ENCODE results near the gene HTR3E.
"Not testable (repeated sequence)": the region's sequence is repeated elsewhere in the genome, so short reads cannot be mapped to it uniquely, and the experiment has no call there.

The HTR3E gene

DNA sequence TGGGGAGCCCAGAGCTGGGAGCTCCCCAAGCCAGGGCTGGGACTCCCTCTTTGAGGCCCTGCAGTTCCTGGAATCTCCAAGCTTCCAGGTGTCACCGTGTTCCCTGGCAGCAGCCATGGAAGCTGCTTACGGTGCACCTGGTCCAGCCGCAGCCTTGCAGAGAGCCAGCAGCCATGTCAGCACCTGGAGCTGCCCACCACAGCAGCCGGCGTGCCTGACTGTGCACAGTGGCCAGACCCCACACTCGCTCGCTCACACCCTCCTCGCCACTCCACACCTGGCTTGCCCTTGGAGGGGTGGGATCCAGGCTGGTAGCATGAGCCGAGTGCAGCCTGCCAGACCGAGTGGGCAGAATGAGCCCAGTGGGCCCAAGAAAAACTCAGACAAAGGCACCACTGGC lies 14.8 kb upstream of the HTR3E start:
- Mint-ChIP-seq H3K27me3 (no peaks in the 10 kb centered on the region), H3K4me3 (no peak overlapping the region), H3K27ac (no peak overlapping the region), H3K4me1 (peaks cover 6% of the 10 kb centered on the region), H3K36me3 (peaks cover 3% of the 10 kb centered on the region), H3K9me3 (no peaks in the 10 kb centered on the region)

- Mint-ChIP-seq H3K9me3 (no peaks in the 10 kb centered on the region), H3K4me1 (peaks cover 6% of the 10 kb centered on the region), H3K27ac (no peak overlapping the region), H3K36me3 (peaks cover 3% of the 10 kb centered on the region), H3K27me3 (no peaks in the 10 kb centered on the region), H3K4me3 (no peak overlapping the region)
Measured at GRCh38 chr3:184082465-184082864, 14.4 kb upstream of the HTR3E start.

DNA sequence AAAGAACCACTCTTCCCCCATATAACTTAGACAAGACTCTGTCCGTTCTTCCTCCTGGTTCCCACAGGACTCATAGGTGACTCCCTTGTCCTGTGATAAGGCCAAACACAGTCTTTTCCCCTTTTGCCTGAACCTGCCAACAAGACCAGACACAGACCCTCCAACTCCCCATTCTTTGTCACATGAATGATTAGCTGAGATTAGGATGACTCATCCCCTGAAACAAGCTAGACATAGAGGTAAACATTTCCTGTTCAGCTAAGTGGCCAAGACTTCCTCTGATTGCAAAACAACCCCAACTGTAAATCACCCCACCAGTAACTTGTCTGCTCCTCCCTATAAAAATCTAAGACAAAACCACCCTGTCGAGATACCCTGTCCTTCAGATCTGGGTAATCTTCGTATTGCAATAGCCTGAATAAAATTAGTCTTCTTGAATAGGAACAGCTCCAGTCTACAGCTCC lies 11.4 kb upstream of the HTR3E start:
- Mint-ChIP-seq H3K4me3 (no peak overlapping the region), H3K27ac (no peak overlapping the region), H3K9me3 (no peaks in the 10 kb centered on the region), H3K36me3 (peaks cover 3% of the 10 kb centered on the region), H3K4me1 (peaks cover 6% of the 10 kb centered on the region), H3K27me3 (no peaks in the 10 kb centered on the region)

DNA sequence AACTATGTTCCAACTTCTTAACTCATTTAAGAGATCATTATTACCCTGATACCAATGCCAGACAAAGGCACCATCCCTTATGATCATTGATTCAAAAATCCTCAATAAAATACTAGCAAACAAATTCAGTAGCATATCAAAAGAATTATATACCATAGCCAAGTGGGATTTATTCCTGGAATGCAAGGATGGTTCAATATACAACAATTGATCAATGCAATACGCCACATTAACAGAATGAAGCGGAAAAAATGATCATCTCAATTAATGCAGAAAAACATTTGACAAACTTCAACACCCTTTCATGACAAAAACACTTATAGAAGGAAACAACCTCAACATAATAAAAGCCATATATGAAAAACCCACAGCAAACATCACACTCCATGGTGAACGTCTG lies 4.7 kb upstream of the HTR3E start:
- H3K4me3 Mint-ChIP-seq: no peak overlapping the region
- peaks cover 7% of the 10 kb centered on the region for H3K36me3 Mint-ChIP-seq
- peaks cover 7% of the 10 kb centered on the region for H3K27me3 Mint-ChIP-seq
- H3K9me3 Mint-ChIP-seq: peaks cover 10% of the 10 kb centered on the region
- H3K4me1 Mint-ChIP-seq: no peaks in the 10 kb centered on the region
- no peak overlapping the region for H3K27ac Mint-ChIP-seq

DNA sequence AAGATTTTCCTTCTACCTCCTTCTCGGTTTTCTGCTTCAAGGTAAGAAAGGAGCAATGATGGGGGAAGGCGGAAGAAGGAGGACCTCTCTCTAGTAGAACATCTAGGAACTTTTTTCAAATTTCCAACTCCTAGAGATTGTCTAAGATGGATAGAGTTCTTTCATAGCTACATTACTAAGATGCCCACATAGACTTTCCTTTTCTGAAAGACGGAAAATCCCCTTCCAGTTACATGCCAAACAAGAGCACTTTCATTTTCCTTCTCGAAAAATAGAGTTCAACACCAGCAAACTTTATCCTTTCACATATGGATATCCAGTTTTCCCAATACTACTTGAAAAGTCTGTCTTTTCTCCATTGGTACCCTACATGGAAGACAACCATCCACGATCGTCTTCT lies 692 bp downstream of the HTR3E start:
- Mint-ChIP-seq H3K27me3 (peaks cover 3% of the 10 kb centered on the region), H3K9me3 (peaks cover 4% of the 10 kb centered on the region), H3K4me3 (no peak overlapping the region), H3K36me3 (peaks cover 3% of the 10 kb centered on the region), H3K4me1 (no peaks in the 10 kb centered on the region), H3K27ac (no peak overlapping the region)

- Mint-ChIP-seq H3K36me3 (no peaks in the 10 kb centered on the region), H3K27ac (no peak overlapping the region), H3K4me3 (no peak overlapping the region), H3K27me3 (no peaks in the 10 kb centered on the region), H3K4me1 (no peaks in the 10 kb centered on the region), H3K9me3 (no peaks in the 10 kb centered on the region)
Measured at GRCh38 chr3:184099806-184100686, 3.2 kb downstream of the HTR3E start.

- H3K27me3 Mint-ChIP-seq: no peaks in the 10 kb centered on the region
- H3K36me3 Mint-ChIP-seq: no peaks in the 10 kb centered on the region
- H3K27ac Mint-ChIP-seq: no peak overlapping the region
- H3K4me3 Mint-ChIP-seq: no peak overlapping the region
- H3K9me3 Mint-ChIP-seq: no peaks in the 10 kb centered on the region
- H3K4me1 Mint-ChIP-seq: no peaks in the 10 kb centered on the region
Measured at GRCh38 chr3:184110316-184110725, 13.5 kb downstream of the HTR3E start.

- Mint-ChIP-seq H3K9me3 (no peaks in the 10 kb centered on the region), H3K36me3 (peaks cover 3% of the 10 kb centered on the region), H3K4me1 (no peaks in the 10 kb centered on the region), H3K27ac (no peak overlapping the region), H3K4me3 (no peak overlapping the region), H3K27me3 (no peaks in the 10 kb centered on the region)
Measured at GRCh38 chr3:184116017-184116416, 19.2 kb downstream of the HTR3E start.

DNA sequence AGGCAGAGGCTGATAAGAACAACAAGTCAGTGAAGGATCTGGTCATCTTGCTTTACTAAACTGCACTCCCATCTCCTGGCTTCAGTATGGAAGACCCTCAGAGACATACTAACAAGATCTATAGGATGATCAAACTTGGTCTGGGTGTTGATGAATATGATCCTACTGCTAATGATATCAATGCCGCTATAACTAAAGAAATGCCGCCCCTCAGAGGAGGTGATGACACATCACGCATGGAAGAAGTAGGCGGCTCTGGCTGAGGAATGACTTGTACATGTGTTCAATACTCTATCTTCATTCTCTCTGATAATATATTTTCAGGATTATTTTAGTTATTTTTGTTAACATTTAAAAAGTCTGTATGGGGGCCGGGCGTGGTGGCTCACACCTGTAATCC lies 20.8 kb downstream of the HTR3E start:
- H3K27me3 Mint-ChIP-seq: no peaks in the 10 kb centered on the region
- no peak overlapping the region for H3K4me3 Mint-ChIP-seq
- no peaks in the 10 kb centered on the region for H3K9me3 Mint-ChIP-seq
- H3K4me1 Mint-ChIP-seq: no peaks in the 10 kb centered on the region
- peaks cover 3% of the 10 kb centered on the region for H3K36me3 Mint-ChIP-seq
- no peak overlapping the region for H3K27ac Mint-ChIP-seq

- H3K4me1 Mint-ChIP-seq, H3K9me3 Mint-ChIP-seq, H3K27me3 Mint-ChIP-seq, H3K4me3 Mint-ChIP-seq, H3K27ac Mint-ChIP-seq, H3K36me3 Mint-ChIP-seq: not testable (repeated sequence)
Measured at GRCh38 chr3:184121031-184121430, 24.2 kb downstream of the HTR3E start.

GRCh38 chr3:184126006-184126405 lies 29.1 kb downstream of the HTR3E start:
- Mint-ChIP-seq H3K9me3 (no peaks in the 10 kb centered on the region), H3K27ac (no peak overlapping the region), H3K36me3 (no peaks in the 10 kb centered on the region), H3K4me1 (no peaks in the 10 kb centered on the region), H3K4me3 (no peak overlapping the region), H3K27me3 (peaks cover 2% of the 10 kb centered on the region)

GRCh38 chr3:184129012-184129411 lies 32.1 kb downstream of the HTR3E start:
- Mint-ChIP-seq H3K4me1 (peaks cover 8% of the 10 kb centered on the region), H3K27me3 (peaks cover 2% of the 10 kb centered on the region), H3K9me3 (no peaks in the 10 kb centered on the region), H3K27ac (no peak overlapping the region), H3K36me3 (no peaks in the 10 kb centered on the region), H3K4me3 (no peak overlapping the region)

- H3K9me3 Mint-ChIP-seq: no peaks in the 10 kb centered on the region
- no peak overlapping the region for H3K4me3 Mint-ChIP-seq
- H3K36me3 Mint-ChIP-seq: peaks cover 6% of the 10 kb centered on the region
- H3K4me1 Mint-ChIP-seq: peaks cover 30% of the 10 kb centered on the region
- peaks cover 2% of the 10 kb centered on the region for H3K27me3 Mint-ChIP-seq
- no peak overlapping the region for H3K27ac Mint-ChIP-seq
Measured at GRCh38 chr3:184132945-184133344, 36.1 kb downstream of the HTR3E start.

DNA sequence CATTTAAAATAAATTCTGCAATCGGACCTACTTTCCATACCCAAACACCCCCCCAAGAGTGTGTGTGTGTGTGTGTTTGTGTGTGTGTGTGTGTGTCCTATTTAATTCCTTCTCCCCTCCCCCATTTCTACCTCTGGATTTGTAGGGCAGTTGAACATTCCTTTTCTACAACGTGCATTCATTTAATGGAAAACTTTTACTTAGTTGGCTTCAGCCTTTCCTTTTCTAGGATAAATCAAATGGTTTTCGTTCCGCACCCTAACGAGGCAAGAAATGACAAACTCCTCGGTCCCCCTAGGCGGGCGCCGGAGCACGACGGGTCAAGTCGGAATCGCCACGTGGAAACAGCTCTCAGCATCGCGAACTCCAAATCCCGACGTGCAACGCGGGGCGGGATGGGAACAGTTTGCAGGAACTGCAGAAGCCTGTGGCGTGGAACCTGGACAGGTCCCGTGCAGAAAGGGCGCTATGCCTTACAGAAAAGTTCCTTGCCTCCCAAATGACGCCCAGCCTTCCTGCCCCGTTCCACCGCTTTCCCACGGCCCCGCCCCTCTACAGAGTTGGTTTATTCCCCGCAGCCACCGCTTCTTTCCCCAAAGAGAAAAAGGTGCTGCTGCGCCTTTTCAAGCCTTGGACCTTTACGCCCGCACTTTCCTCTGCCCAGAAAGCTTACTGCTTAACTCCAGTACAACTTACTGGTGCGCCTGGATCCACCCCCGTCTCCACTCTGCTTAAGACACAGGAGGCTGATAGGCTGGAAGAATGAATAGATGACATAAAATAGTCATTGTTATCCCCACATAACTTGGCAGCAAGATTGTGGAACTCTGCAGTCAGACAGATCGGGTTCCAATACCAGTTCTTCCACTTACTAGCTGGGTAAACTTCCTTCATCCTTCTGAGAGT lies 37.2 kb downstream of the HTR3E start:
- Mint-ChIP-seq H3K9me3 (no peaks in the 10 kb centered on the region), H3K4me3 (peak overlapping the region; percentile 94), H3K4me1 (peaks cover 31% of the 10 kb centered on the region), H3K27ac (peak overlapping the region; percentile 98), H3K27me3 (no peaks in the 10 kb centered on the region), H3K36me3 (peaks cover 7% of the 10 kb centered on the region)

DNA sequence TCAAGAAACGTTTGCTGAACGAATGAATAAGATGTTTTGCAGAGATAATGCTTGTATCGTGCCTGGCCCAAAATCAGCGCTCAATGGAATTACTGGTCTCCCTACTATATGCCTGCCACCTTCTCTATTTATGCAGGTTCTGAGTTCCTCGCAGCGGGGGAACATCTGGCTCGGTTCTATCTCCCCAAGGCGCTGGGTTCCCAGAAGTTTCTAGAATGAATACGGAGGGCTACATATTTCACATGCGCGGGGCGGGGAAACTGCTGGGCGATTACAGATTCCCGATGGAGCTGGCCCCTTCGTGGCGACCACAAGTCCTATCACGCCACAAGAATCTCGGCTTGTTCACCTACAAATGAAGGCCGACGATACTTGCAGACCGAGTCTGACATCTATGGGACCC lies 37.9 kb downstream of the HTR3E start:
- Mint-ChIP-seq H3K4me3 (peak overlapping the region; percentile 94), H3K9me3 (no peaks in the 10 kb centered on the region), H3K4me1 (peaks cover 31% of the 10 kb centered on the region), H3K36me3 (peaks cover 7% of the 10 kb centered on the region), H3K27ac (peak overlapping the region; percentile 98), H3K27me3 (no peaks in the 10 kb centered on the region)

Data from activated naive CD4-positive, alpha-beta T cell treated with anti-CD3 and anti-CD28 coated beads, Interleukin-2, amount 50 U/mL, for 24 hours (primary cell).